ENCODE data around the gene IL16.

Gene IL16

GRCh38 chr15:81254916-81255290 lies 58.2 kb downstream of the IL16 start:
- H3K36me3 Mint-ChIP-seq: peaks cover 8% of the 10 kb centered on the region
- H3K4me3 Mint-ChIP-seq: no peak overlapping the region
- no peaks in the 10 kb centered on the region for H3K9me3 Mint-ChIP-seq
- H3K4me1 Mint-ChIP-seq: no peaks in the 10 kb centered on the region
- no peak overlapping the region for H3K27ac Mint-ChIP-seq
- peaks cover 6% of the 10 kb centered on the region for H3K27me3 Mint-ChIP-seq

GRCh38 chr15:81255315-81255957 lies 58.8 kb downstream of the IL16 start:
- Mint-ChIP-seq H3K4me1 (no peaks in the 10 kb centered on the region), H3K27ac (no peak overlapping the region), H3K27me3 (peaks cover 5% of the 10 kb centered on the region), H3K4me3 (no peak overlapping the region), H3K36me3 (peaks cover 8% of the 10 kb centered on the region), H3K9me3 (no peaks in the 10 kb centered on the region)

GRCh38 chr15:81255958-81256320 lies 59.3 kb downstream of the IL16 start:
- no peaks in the 10 kb centered on the region for H3K9me3 Mint-ChIP-seq
- H3K4me3 Mint-ChIP-seq: no peak overlapping the region
- no peaks in the 10 kb centered on the region for H3K4me1 Mint-ChIP-seq
- H3K27ac Mint-ChIP-seq: no peak overlapping the region
- peaks cover 8% of the 10 kb centered on the region for H3K36me3 Mint-ChIP-seq
- H3K27me3 Mint-ChIP-seq: peaks cover 5% of the 10 kb centered on the region

GRCh38 chr15:81256916-81257315 lies 60.2 kb downstream of the IL16 start:
- Mint-ChIP-seq H3K27me3 (peaks cover 1% of the 10 kb centered on the region), H3K27ac (no peak overlapping the region), H3K4me3 (no peak overlapping the region), H3K9me3 (no peaks in the 10 kb centered on the region), H3K36me3 (peaks cover 5% of the 10 kb centered on the region), H3K4me1 (no peaks in the 10 kb centered on the region)

- Mint-ChIP-seq H3K27ac (no peak overlapping the region), H3K36me3 (peaks cover 3% of the 10 kb centered on the region), H3K27me3 (no peaks in the 10 kb centered on the region), H3K4me1 (no peaks in the 10 kb centered on the region), H3K9me3 (no peaks in the 10 kb centered on the region), H3K4me3 (no peak overlapping the region)
Observed at GRCh38 chr15:81257435-81257834, 60.8 kb downstream of the IL16 start.

- Mint-ChIP-seq H3K27ac (no peak overlapping the region), H3K36me3 (peaks cover 3% of the 10 kb centered on the region)
Observed at GRCh38 chr15:81258455-81258854, 61.8 kb downstream of the IL16 start.

GRCh38 chr15:81259760-81260298 lies 63.1 kb downstream of the IL16 start:
- H3K36me3 Mint-ChIP-seq: peaks cover 3% of the 10 kb centered on the region
- no peak overlapping the region for H3K4me3 Mint-ChIP-seq
- H3K4me1 Mint-ChIP-seq: no peaks in the 10 kb centered on the region
- no peak overlapping the region for H3K27ac Mint-ChIP-seq
- no peaks in the 10 kb centered on the region for H3K27me3 Mint-ChIP-seq
- no peaks in the 10 kb centered on the region for H3K9me3 Mint-ChIP-seq

More at GRCh38 chr15:81258455-81258854, 61.8 kb downstream of the IL16 start:
- Mint-ChIP-seq H3K9me3 (no peaks in the 10 kb centered on the region), H3K4me3 (no peak overlapping the region), H3K27me3 (no peaks in the 10 kb centered on the region), H3K4me1 (no peaks in the 10 kb centered on the region)

- H3K9me3 Mint-ChIP-seq: no peaks in the 10 kb centered on the region
- H3K27ac Mint-ChIP-seq: no peak overlapping the region
- H3K4me3 Mint-ChIP-seq: no peak overlapping the region
- peaks cover 3% of the 10 kb centered on the region for H3K36me3 Mint-ChIP-seq
- H3K4me1 Mint-ChIP-seq: peaks cover 14% of the 10 kb centered on the region
- H3K27me3 Mint-ChIP-seq: no peaks in the 10 kb centered on the region
Observed at GRCh38 chr15:81261172-81261811, 64.6 kb downstream of the IL16 start.

GRCh38 chr15:81263477-81263876 lies 66.8 kb downstream of the IL16 start:
- H3K27ac Mint-ChIP-seq: no peak overlapping the region
- H3K36me3 Mint-ChIP-seq: peaks cover 3% of the 10 kb centered on the region
- no peak overlapping the region for H3K4me3 Mint-ChIP-seq
- peaks cover 21% of the 10 kb centered on the region for H3K4me1 Mint-ChIP-seq
- no peaks in the 10 kb centered on the region for H3K9me3 Mint-ChIP-seq
- H3K27me3 Mint-ChIP-seq: no peaks in the 10 kb centered on the region

- Mint-ChIP-seq H3K9me3 (no peaks in the 10 kb centered on the region), H3K36me3 (peaks cover 3% of the 10 kb centered on the region), H3K27ac (no peak overlapping the region), H3K27me3 (no peaks in the 10 kb centered on the region), H3K4me1 (peaks cover 24% of the 10 kb centered on the region), H3K4me3 (no peak overlapping the region)
Observed at GRCh38 chr15:81264072-81264857, 67.6 kb downstream of the IL16 start.

- H3K27ac Mint-ChIP-seq: no peak overlapping the region
Observed at GRCh38 chr15:81265256-81265943, 68.7 kb downstream of the IL16 start.

GRCh38 chr15:81265944-81266775 lies 69.5 kb downstream of the IL16 start:
- H3K27me3 Mint-ChIP-seq: no peaks in the 10 kb centered on the region
- peaks cover 37% of the 10 kb centered on the region for H3K4me1 Mint-ChIP-seq
- H3K9me3 Mint-ChIP-seq: no peaks in the 10 kb centered on the region
- H3K27ac Mint-ChIP-seq: peak overlapping the region; percentile 91
- H3K36me3 Mint-ChIP-seq: no peaks in the 10 kb centered on the region
- H3K4me3 Mint-ChIP-seq: peak overlapping the region; percentile 83

More at GRCh38 chr15:81265256-81265943, 68.7 kb downstream of the IL16 start:
- Mint-ChIP-seq H3K27me3 (no peaks in the 10 kb centered on the region), H3K4me3 (peak overlapping the region; percentile 83), H3K36me3 (no peaks in the 10 kb centered on the region), H3K9me3 (no peaks in the 10 kb centered on the region), H3K4me1 (peaks cover 32% of the 10 kb centered on the region)

GRCh38 chr15:81268340-81268739 lies 71.7 kb downstream of the IL16 start:
- peaks cover 37% of the 10 kb centered on the region for H3K4me1 Mint-ChIP-seq
- no peaks in the 10 kb centered on the region for H3K9me3 Mint-ChIP-seq
- no peaks in the 10 kb centered on the region for H3K27me3 Mint-ChIP-seq
- H3K36me3 Mint-ChIP-seq: no peaks in the 10 kb centered on the region
- no peak overlapping the region for H3K27ac Mint-ChIP-seq
- H3K4me3 Mint-ChIP-seq: no peak overlapping the region

GRCh38 chr15:81268881-81269601 lies 72.4 kb downstream of the IL16 start:
- H3K36me3 Mint-ChIP-seq: no peaks in the 10 kb centered on the region
- H3K9me3 Mint-ChIP-seq: no peaks in the 10 kb centered on the region
- no peaks in the 10 kb centered on the region for H3K27me3 Mint-ChIP-seq
- peak overlapping the region; percentile 79 for H3K27ac Mint-ChIP-seq
- no peak overlapping the region for H3K4me3 Mint-ChIP-seq
- H3K4me1 Mint-ChIP-seq: peaks cover 37% of the 10 kb centered on the region

Data from activated naive CD4-positive, alpha-beta T cell treated with anti-CD3 and anti-CD28 coated beads, Interleukin-2, amount 50 U/mL, for 24 hours (primary cell).